PFSK-1 (cell line): ENCODE measurements around the gene DNAH8.

ENCODE experiments used
- POLR2AphosphoS5 ChIP-seq: IDR thresholded peaks from 2 replicates; pipeline ENCODE4 v1.6.1; 2012; ENCODE audit warnings: low read depth, mild to moderate bottlenecking, control low read depth, low read length, moderate library complexity
- SIN3A ChIP-seq: IDR thresholded peaks from 2 replicates; pipeline ENCODE4 v1.6.1; 2012; ENCODE audit warnings: mild to moderate bottlenecking, low read length, moderate library complexity, borderline replicate concordance; ENCODE audit not compliant: insufficient read depth
- TAF1 ChIP-seq: IDR thresholded peaks from 2 replicates; pipeline ENCODE4 v1.6.1; 2012; ENCODE audit warnings: low read length, control low read depth, borderline replicate concordance; ENCODE audit not compliant: insufficient read depth
- TF ChIP-seq, protein P1 (sequence below), 2 experiments: IDR thresholded peaks; 2 replicates each; pipeline versions ENCODE4 v1.6.1 to v1.8.0; 2011 to 2012; ENCODE audit warnings: low read depth in 2 of 2, low read length in 2 of 2, control low read depth in 1 of 2, inconsistent platforms in 1 of 2, mild to moderate bottlenecking in 1 of 2, moderate library complexity in 1 of 2; ENCODE audit not compliant: insufficient read depth in 1 of 2

DNA sequence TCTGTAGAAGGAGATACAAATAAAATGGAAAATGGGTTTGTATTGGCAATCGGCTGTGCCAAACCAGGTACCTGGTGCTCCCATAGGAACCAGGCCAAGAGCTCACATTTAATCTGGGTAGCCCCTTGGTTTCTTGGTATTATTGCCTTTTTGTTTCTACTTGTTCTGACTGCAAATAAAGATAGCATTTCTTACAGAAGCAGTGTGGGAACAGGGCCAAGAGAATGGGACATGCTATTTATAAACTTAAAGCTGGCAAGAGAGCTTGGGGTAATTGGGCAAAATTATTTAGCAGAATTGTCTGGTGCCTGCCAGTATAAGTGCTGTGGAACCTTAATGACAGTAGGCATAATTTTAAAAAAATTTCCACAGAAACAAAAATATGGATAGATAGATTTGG lies 219.9 kb downstream of the DNAH8 start:
- TF ChIP-seq TAF1 (no peak), SIN3A (no peak), POLR2AphosphoS5 (no peak)
- TF ChIP-seq, protein P1, sequence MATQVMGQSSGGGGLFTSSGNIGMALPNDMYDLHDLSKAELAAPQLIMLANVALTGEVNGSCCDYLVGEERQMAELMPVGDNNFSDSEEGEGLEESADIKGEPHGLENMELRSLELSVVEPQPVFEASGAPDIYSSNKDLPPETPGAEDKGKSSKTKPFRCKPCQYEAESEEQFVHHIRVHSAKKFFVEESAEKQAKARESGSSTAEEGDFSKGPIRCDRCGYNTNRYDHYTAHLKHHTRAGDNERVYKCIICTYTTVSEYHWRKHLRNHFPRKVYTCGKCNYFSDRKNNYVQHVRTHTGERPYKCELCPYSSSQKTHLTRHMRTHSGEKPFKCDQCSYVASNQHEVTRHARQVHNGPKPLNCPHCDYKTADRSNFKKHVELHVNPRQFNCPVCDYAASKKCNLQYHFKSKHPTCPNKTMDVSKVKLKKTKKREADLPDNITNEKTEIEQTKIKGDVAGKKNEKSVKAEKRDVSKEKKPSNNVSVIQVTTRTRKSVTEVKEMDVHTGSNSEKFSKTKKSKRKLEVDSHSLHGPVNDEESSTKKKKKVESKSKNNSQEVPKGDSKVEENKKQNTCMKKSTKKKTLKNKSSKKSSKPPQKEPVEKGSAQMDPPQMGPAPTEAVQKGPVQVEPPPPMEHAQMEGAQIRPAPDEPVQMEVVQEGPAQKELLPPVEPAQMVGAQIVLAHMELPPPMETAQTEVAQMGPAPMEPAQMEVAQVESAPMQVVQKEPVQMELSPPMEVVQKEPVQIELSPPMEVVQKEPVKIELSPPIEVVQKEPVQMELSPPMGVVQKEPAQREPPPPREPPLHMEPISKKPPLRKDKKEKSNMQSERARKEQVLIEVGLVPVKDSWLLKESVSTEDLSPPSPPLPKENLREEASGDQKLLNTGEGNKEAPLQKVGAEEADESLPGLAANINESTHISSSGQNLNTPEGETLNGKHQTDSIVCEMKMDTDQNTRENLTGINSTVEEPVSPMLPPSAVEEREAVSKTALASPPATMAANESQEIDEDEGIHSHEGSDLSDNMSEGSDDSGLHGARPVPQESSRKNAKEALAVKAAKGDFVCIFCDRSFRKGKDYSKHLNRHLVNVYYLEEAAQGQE (IDR thresholded peaks at IDR 0.05; ENCODE audit: insufficient read depth in 1 of 2, low read depth in 2 of 2, low read length in 2 of 2) = no peak
